Loucy (cell line): ENCODE data around the gene C10orf105.

Experiments
- H2AFZ ChIP-seq: fragments of 200-600 bp; sonication (generic); 2 replicates; pipeline ENCODE4 v1.6.0; 2016; ENCODE audit warnings: antibody characterized with exemption, mild to moderate bottlenecking, low read length, moderate library complexity
- H3F3A ChIP-seq: fragments of 200-600 bp; 2 replicates; pipeline ENCODE4 v1.6.0; 2016; ENCODE audit warnings: antibody characterized with exemption, low read depth, mild to moderate bottlenecking
- H3K27me3 ChIP-seq: fragments of 200-600 bp; sonication (generic); 2 replicates; pipeline ENCODE4 v1.6.1; 2014; ENCODE audit warnings: low read length, mild to moderate bottlenecking; ENCODE audit not compliant: insufficient read depth, poor library complexity, severe bottlenecking
- H3K36me3 ChIP-seq: fragments of 200-600 bp; sonication (generic); 2 replicates; pipeline ENCODE4 v1.6.1; 2016; ENCODE audit warnings: low read length; ENCODE audit not compliant: insufficient read depth
- H3K4me1 ChIP-seq: fragments of 200-600 bp; sonication (generic); 2 replicates; pipeline ENCODE4 v1.5.1; 2014; ENCODE audit warnings: low read length, mild to moderate bottlenecking; ENCODE audit not compliant: insufficient read depth, poor library complexity, severe bottlenecking
- H3K4me2 ChIP-seq: fragments of 200-600 bp; sonication (generic); 2 replicates; pipeline ENCODE4 v1.6.0; 2014; ENCODE audit warnings: antibody characterized with exemption, low read length, low read depth, mild to moderate bottlenecking; ENCODE audit not compliant: poor library complexity, severe bottlenecking
- H3K4me3 ChIP-seq: fragments of 200-600 bp; sonication (generic); 2 replicates; pipeline ENCODE4 v1.5.1; 2014; ENCODE audit warnings: low read length, mild to moderate bottlenecking, mixed read lengths; ENCODE audit not compliant: poor library complexity, severe bottlenecking
- H3K79me2 ChIP-seq: fragments of 200-600 bp; sonication (generic); 2 replicates; pipeline ENCODE4 v1.6.1; 2014; ENCODE audit warnings: low read length; ENCODE audit not compliant: insufficient read depth
- H3K9ac ChIP-seq: fragments of 200-600 bp; sonication (generic); 2 replicates; pipeline ENCODE4 v1.6.0; 2014; ENCODE audit warnings: mild to moderate bottlenecking, low read depth, low read length, moderate library complexity; ENCODE audit not compliant: poor library complexity, severe bottlenecking
- H3K9me2 ChIP-seq: fragments of 200-600 bp; sonication (generic); replicated peaks from 2 replicates; pipeline ENCODE4 v1.6.1; 2016; ENCODE audit warnings: low read depth, low read length, mixed read lengths
- H3K9me3 ChIP-seq: fragments of 200-600 bp; sonication (generic); 2 replicates; pipeline ENCODE4 v1.6.1; 2014; ENCODE audit warnings: mild to moderate bottlenecking, antibody characterized with exemption, low read length, low read depth; ENCODE audit not compliant: insufficient read depth
- H4K20me1 ChIP-seq: fragments of 200-600 bp; sonication (generic); 2 replicates; pipeline ENCODE4 v1.6.0; 2014; ENCODE audit warnings: antibody characterized with exemption, low read length, mild to moderate bottlenecking; ENCODE audit not compliant: insufficient read depth, poor library complexity, severe bottlenecking
- CTCF ChIP-seq: fragments of 200-600 bp; sonication (generic); conservative IDR thresholded peaks from 2 replicates; pipeline ENCODE4 v1.5.1; 2014; ENCODE audit warnings: mild to moderate bottlenecking, antibody characterized with exemption, low read length
- EZH2phosphoT487 ChIP-seq: fragments of 200-600 bp; IDR thresholded peaks from 2 replicates; pipeline ENCODE4 v1.6.1; 2018; ENCODE audit warnings: antibody characterized with exemption, mild to moderate bottlenecking, moderate library complexity, borderline replicate concordance

C10orf105 gene

GRCh38 chr10:71745664-71746250 lies 26.2 kb upstream of the C10orf105 start:
- no peak for TF ChIP-seq EZH2phosphoT487
- no peak for TF ChIP-seq CTCF

GRCh38 chr10:71744897-71745663 lies 25.5 kb upstream of the C10orf105 start:
- peaks cover 9% of the 10 kb centered on the region for H3F3A ChIP-seq
- no peaks in the 10 kb centered on the region for H3K79me2 ChIP-seq
- H3K4me1 ChIP-seq, result peaks cover 78% of the 10 kb centered on the region
- no peak overlapping the region for H3K9ac ChIP-seq
- no peak overlapping the region for H3K4me3 ChIP-seq
- no peaks in the 10 kb centered on the region for H3K27me3 ChIP-seq
- H3K9me3 ChIP-seq, result no peaks in the 10 kb centered on the region
- H3K36me3 ChIP-seq, result no peaks in the 10 kb centered on the region
- H3K4me2 ChIP-seq, result no peak overlapping the region
- no peaks in the 10 kb centered on the region for H3K9me2 ChIP-seq
- no peaks in the 10 kb centered on the region for H4K20me1 ChIP-seq
- TF ChIP-seq EZH2phosphoT487 (no peak), CTCF (no peak)
- no peak overlapping the region for H2AFZ ChIP-seq

More at GRCh38 chr10:71745664-71746250, 26.2 kb upstream of the C10orf105 start:
- Histone ChIP-seq H3K27me3 (no peaks in the 10 kb centered on the region), H3K9me2 (no peaks in the 10 kb centered on the region), H2AFZ (no peak overlapping the region), H3K4me1 (peaks cover 82% of the 10 kb centered on the region), H4K20me1 (no peaks in the 10 kb centered on the region), H3F3A (peaks cover 9% of the 10 kb centered on the region), H3K4me3 (no peak overlapping the region), H3K36me3 (no peaks in the 10 kb centered on the region), H3K79me2 (no peaks in the 10 kb centered on the region), H3K9me3 (no peaks in the 10 kb centered on the region), H3K4me2 (peak overlapping the region; percentile 68), H3K9ac (peak overlapping the region; percentile 75)

- Histone ChIP-seq H3F3A (no peaks in the 10 kb centered on the region), H3K4me2 (no peak overlapping the region)
Observed at GRCh38 chr10:71743866-71744265, 24.3 kb upstream of the C10orf105 start.

More at GRCh38 chr10:71743866-71744265, 24.3 kb upstream of the C10orf105 start:
- Histone ChIP-seq H3K27me3 (no peaks in the 10 kb centered on the region), H3K36me3 (no peaks in the 10 kb centered on the region), H4K20me1 (no peaks in the 10 kb centered on the region), H3K4me3 (no peak overlapping the region), H3K9ac (no peak overlapping the region), H3K79me2 (no peaks in the 10 kb centered on the region), H2AFZ (no peak overlapping the region), H3K9me3 (no peaks in the 10 kb centered on the region), H3K9me2 (no peaks in the 10 kb centered on the region), H3K4me1 (peaks cover 66% of the 10 kb centered on the region)
- TF ChIP-seq EZH2phosphoT487, result no peak
- TF ChIP-seq CTCF, result no peak
